Gastrocnemius medialis (tissue), 4 donors: ENCODE data around the gene KCNG3.

Source experiments
- POLR2A ChIP-seq, 2 donors: fragments of 450-650 bp; IDR thresholded peaks; one replicate each; pipeline ENCODE4 v1.6.1; 2017; ENCODE audit warnings: antibody characterized with exemption in 2 of 2, mild to moderate bottlenecking in 2 of 2, moderate library complexity in 2 of 2
- TF ChIP-seq, protein P1 (sequence below), 5 experiments: fragments of 450-650 bp in 3 of 5; fragments of 200-600 bp in 2 of 5; sonication (generic) in 2 of 5; IDR thresholded peaks in 4 of 5; conservative IDR thresholded peaks in 1 of 5; 1 replicate in 4 of 5; 2 replicates in 1 of 5; pipeline ENCODE4 v1.5.1; 2016 to 2019; ENCODE audit warnings: antibody characterized with exemption in 5 of 5, mild to moderate bottlenecking in 3 of 5, moderate library complexity in 3 of 5

DNA sequence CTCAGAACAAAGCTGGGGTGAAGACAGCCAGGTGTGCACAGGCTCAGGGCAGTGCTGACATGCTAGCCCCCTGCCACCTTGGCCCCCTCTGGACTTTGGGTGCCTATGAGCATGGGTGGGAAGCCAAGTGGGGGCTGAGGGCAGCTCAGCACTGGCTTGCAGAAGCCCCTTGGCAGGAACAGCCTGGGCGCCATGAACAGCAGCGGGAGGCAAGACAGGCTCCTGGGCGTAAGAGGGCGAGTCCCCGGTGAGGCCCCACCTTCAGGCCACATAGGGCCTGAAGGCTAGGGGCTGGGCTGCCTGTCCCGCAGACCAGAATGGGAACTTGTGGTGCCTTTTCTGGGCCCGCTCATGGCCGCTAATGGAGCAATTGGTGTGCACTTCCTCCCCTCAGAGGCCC lies 85.8 kb downstream of the KCNG3 start:
- TF ChIP-seq, protein P1, sequence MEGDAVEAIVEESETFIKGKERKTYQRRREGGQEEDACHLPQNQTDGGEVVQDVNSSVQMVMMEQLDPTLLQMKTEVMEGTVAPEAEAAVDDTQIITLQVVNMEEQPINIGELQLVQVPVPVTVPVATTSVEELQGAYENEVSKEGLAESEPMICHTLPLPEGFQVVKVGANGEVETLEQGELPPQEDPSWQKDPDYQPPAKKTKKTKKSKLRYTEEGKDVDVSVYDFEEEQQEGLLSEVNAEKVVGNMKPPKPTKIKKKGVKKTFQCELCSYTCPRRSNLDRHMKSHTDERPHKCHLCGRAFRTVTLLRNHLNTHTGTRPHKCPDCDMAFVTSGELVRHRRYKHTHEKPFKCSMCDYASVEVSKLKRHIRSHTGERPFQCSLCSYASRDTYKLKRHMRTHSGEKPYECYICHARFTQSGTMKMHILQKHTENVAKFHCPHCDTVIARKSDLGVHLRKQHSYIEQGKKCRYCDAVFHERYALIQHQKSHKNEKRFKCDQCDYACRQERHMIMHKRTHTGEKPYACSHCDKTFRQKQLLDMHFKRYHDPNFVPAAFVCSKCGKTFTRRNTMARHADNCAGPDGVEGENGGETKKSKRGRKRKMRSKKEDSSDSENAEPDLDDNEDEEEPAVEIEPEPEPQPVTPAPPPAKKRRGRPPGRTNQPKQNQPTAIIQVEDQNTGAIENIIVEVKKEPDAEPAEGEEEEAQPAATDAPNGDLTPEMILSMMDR (IDR thresholded peaks at IDR 0.05 in 4 of 5, conservative IDR thresholded peaks at IDR 0.05 in 1 of 5) = no peak
- no peak for TF ChIP-seq POLR2A (IDR thresholded peaks at IDR 0.05)
